H9 (cell line): ENCODE results near the gene PPP1R14C. TPM values are rescaled to one million over a fixed set of nuclear protein-coding genes. Genes with fewer than 3 reads are reported as not detected.

ENCODE experiments used
- DNase-seq: peaks from one replicate; pipeline ENCODE4 v3.0.0-alpha.2; 2017
- H2AFZ ChIP-seq: one replicate; pipeline ENCODE4 v1.6.1; 2013; ENCODE audit warnings: mild to moderate bottlenecking, low read length, control low read depth, moderate library complexity
- H2AK5ac ChIP-seq: 2 replicates; pipeline ENCODE4 v1.6.1; 2013; ENCODE audit warnings: low read length, control low read depth, mixed read lengths; ENCODE audit not compliant: insufficient read length
- H2BK120ac ChIP-seq: one replicate; pipeline ENCODE4 v1.6.1; 2013; ENCODE audit warnings: low read depth, mild to moderate bottlenecking, low read length, control low read depth, inconsistent platforms; ENCODE audit not compliant: poor library complexity, severe bottlenecking
- H2BK12ac ChIP-seq: 2 replicates; pipeline ENCODE4 v1.6.1; 2013; ENCODE audit warnings: low read length, control low read depth, mixed read lengths, low read depth; ENCODE audit not compliant: insufficient read length
- H2BK15ac ChIP-seq: 2 replicates; pipeline ENCODE4 v1.6.1; 2013; ENCODE audit warnings: low read depth, low read length, control low read depth
- H2BK20ac ChIP-seq: one replicate; pipeline ENCODE4 v1.6.1; 2013; ENCODE audit warnings: low read depth, mild to moderate bottlenecking, low read length, control low read depth, inconsistent platforms; ENCODE audit not compliant: poor library complexity, severe bottlenecking
- H2BK5ac ChIP-seq: 2 replicates; pipeline ENCODE4 v1.6.1; 2013; ENCODE audit warnings: low read length, control low read depth, mixed read lengths; ENCODE audit not compliant: insufficient read length
- H3K14ac ChIP-seq: 2 replicates; pipeline ENCODE4 v1.6.1; 2013; ENCODE audit warnings: low read length, control low read depth; ENCODE audit not compliant: insufficient read depth
- H3K18ac ChIP-seq: 2 replicates; pipeline ENCODE4 v1.6.1; 2013; ENCODE audit warnings: low read depth, mild to moderate bottlenecking, mixed read lengths, low read length, control low read depth; ENCODE audit not compliant: insufficient read length
- H3K23ac ChIP-seq: 2 replicates; pipeline ENCODE4 v1.6.1; 2013; ENCODE audit warnings: low read length, control low read depth, mixed read lengths, low read depth; ENCODE audit not compliant: insufficient read length
- H3K23me2 ChIP-seq: 2 replicates; pipeline ENCODE4 v1.6.1; 2013; ENCODE audit warnings: low read depth, mild to moderate bottlenecking, mixed read lengths, low read length, control low read depth; ENCODE audit not compliant: insufficient read length, poor library complexity, severe bottlenecking
- H3K27ac ChIP-seq: 2 replicates; pipeline ENCODE4 v1.5.1; 2013; ENCODE audit warnings: low read length, control low read depth, mixed read lengths, low read depth; ENCODE audit not compliant: insufficient read length
- H3K27me3 ChIP-seq: 2 replicates; pipeline ENCODE4 v1.6.1; 2013; ENCODE audit warnings: low read length, control low read depth, inconsistent platforms; ENCODE audit not compliant: insufficient read depth
- H3K4ac ChIP-seq: 2 replicates; pipeline ENCODE4 v1.6.1; 2013; ENCODE audit warnings: low read depth, mild to moderate bottlenecking, control low read depth, inconsistent platforms, low read length, moderate library complexity
- H3K4me1 ChIP-seq: 2 replicates; pipeline ENCODE4 v1.6.1; 2013; ENCODE audit warnings: low read length, control low read depth, inconsistent platforms; ENCODE audit not compliant: insufficient read depth
- H3K4me2 ChIP-seq: 2 replicates; pipeline ENCODE4 v1.6.1; 2013; ENCODE audit warnings: low read length, control low read depth, mixed read lengths; ENCODE audit not compliant: insufficient read length, insufficient read depth
- H3K56ac ChIP-seq: 2 replicates; pipeline ENCODE4 v1.6.1; 2013; ENCODE audit warnings: low read depth, mild to moderate bottlenecking, mixed read lengths, low read length, control low read depth; ENCODE audit not compliant: insufficient read length
- H3K79me1 ChIP-seq: 2 replicates; pipeline ENCODE4 v1.6.1; 2013; ENCODE audit warnings: low read depth, mild to moderate bottlenecking, moderate library complexity, low read length, control low read depth, inconsistent platforms; ENCODE audit not compliant: insufficient read depth, poor library complexity, severe bottlenecking
- H3K79me2 ChIP-seq: 2 replicates; pipeline ENCODE4 v1.6.1; 2013; ENCODE audit warnings: low read length, control low read depth, inconsistent platforms; ENCODE audit not compliant: insufficient read depth
- H3K9ac ChIP-seq: 2 replicates; pipeline ENCODE4 v1.6.1; 2013; ENCODE audit warnings: low read length, control low read depth, mixed read lengths; ENCODE audit not compliant: insufficient read length; ENCODE audit errors: extremely low read depth
- H3K9me3 ChIP-seq: one replicate; pipeline ENCODE4 v1.6.1; 2013; ENCODE audit warnings: low read depth, low read length, inconsistent platforms; ENCODE audit not compliant: control insufficient read depth
- H3T11ph ChIP-seq: one replicate; pipeline ENCODE4 v1.6.1; 2013; ENCODE audit warnings: mild to moderate bottlenecking, low read length, control low read depth, inconsistent platforms
- H4K20me1 ChIP-seq: one replicate; pipeline ENCODE4 v1.6.1; 2013; ENCODE audit not compliant: control insufficient read depth, insufficient read length, insufficient read depth
- H4K5ac ChIP-seq: 2 replicates; pipeline ENCODE4 v1.6.1; 2013; ENCODE audit warnings: low read depth, mild to moderate bottlenecking, mixed read lengths, low read length, control low read depth; ENCODE audit not compliant: insufficient read length
- H4K8ac ChIP-seq: replicated peaks from 2 replicates; pipeline ENCODE4 v1.6.1; 2013; ENCODE audit warnings: low read length, control low read depth, mixed read lengths, low read depth; ENCODE audit not compliant: insufficient read length
- H4K91ac ChIP-seq: 2 replicates; pipeline ENCODE4 v1.6.1; 2013; ENCODE audit warnings: low read depth, mild to moderate bottlenecking, moderate library complexity, mixed read lengths, low read length, control low read depth; ENCODE audit not compliant: insufficient read length
- H3K27ac Mint-ChIP-seq, 3 experiments: 2 replicates in 2 of 3; 3 replicates in 1 of 3; pipeline ENCODE4 v1.8.0; 2020 to 2021; ENCODE audit warnings: mixed read lengths in 3 of 3, mild to moderate bottlenecking in 1 of 3, moderate library complexity in 1 of 3
- H3K27me3 Mint-ChIP-seq: 2 replicates; pipeline ENCODE4 v1.8.0; 2021; ENCODE audit warnings: low read depth, mild to moderate bottlenecking, moderate library complexity, mixed read lengths
- H3K36me3 Mint-ChIP-seq, 3 experiments: 2 replicates in 2 of 3; 3 replicates in 1 of 3; pipeline ENCODE4 v1.8.0; 2020 to 2021; ENCODE audit warnings: low read depth in 3 of 3, mixed read lengths in 3 of 3; ENCODE audit not compliant: insufficient read depth in 1 of 3
- H3K4me1 Mint-ChIP-seq, 2 experiments: 2 replicates each; pipeline ENCODE4 v1.8.0; 2020; ENCODE audit warnings: mixed read lengths in 2 of 2
- H3K4me3 Mint-ChIP-seq, 2 experiments: 2 replicates in 1 of 2; 3 replicates in 1 of 2; pipeline ENCODE4 v1.8.0; 2020 to 2021; ENCODE audit warnings: mild to moderate bottlenecking in 2 of 2, mixed read lengths in 2 of 2, moderate library complexity in 1 of 2
- H3K9me3 Mint-ChIP-seq, 2 experiments: 2 replicates in 1 of 2; 3 replicates in 1 of 2; pipeline ENCODE4 v1.8.0; 2020; ENCODE audit warnings: mild to moderate bottlenecking in 2 of 2, mixed read lengths in 2 of 2, moderate library complexity in 1 of 2
- total RNA-seq: library from RNA; stranded (reverse); gene quantifications from 2 replicates; pipeline ENCODE4 v1.2.1, GENCODE V29; 2021
- TF ChIP-seq, protein P1 (sequence below): fragments of 200-600 bp; sonication (generic); conservative IDR thresholded peaks from 3 replicates; pipeline ENCODE4 v1.8.0; 2021; ENCODE audit warnings: antibody characterized with exemption, mild to moderate bottlenecking

PPP1R14C gene
- total RNA-seq, 1 experiment from 2014 or later: 0.37 TPM

- Histone ChIP-seq H3K23me2 (no peaks in the 10 kb centered on the region), H4K8ac (no peak overlapping the region), H3K79me2 (no peaks in the 10 kb centered on the region), H3K79me1 (no peaks in the 10 kb centered on the region), H2AFZ (no peak overlapping the region), H2BK12ac (no peak overlapping the region), H3K18ac (no peak overlapping the region), H4K5ac (no peak overlapping the region), H3K4me1 (no peaks in the 10 kb centered on the region; the same call in 1 of the 2 replicates), H3K9me3 (no peaks in the 10 kb centered on the region), H3K27ac (no peak overlapping the region), H4K20me1 (no peaks in the 10 kb centered on the region), H3K4me2 (no peak overlapping the region), H2BK120ac (no peak overlapping the region), H2BK5ac (no peak overlapping the region), H3K56ac (no peak overlapping the region), H3K9ac (no peak overlapping the region), H3K14ac (no peak overlapping the region), H3T11ph (no peak overlapping the region), H3K23ac (no peak overlapping the region), H4K91ac (no peak overlapping the region), H2AK5ac (no peak overlapping the region), H2BK20ac (no peak overlapping the region), H3K4ac (no peak overlapping the region), H2BK15ac (no peak overlapping the region), H3K27me3 (no peaks in the 10 kb centered on the region)
- no peak overlapping the region for H3K4me3 Mint-ChIP-seq
- no peaks in the 10 kb centered on the region for H3K27me3 Mint-ChIP-seq
- TF ChIP-seq, protein P1, sequence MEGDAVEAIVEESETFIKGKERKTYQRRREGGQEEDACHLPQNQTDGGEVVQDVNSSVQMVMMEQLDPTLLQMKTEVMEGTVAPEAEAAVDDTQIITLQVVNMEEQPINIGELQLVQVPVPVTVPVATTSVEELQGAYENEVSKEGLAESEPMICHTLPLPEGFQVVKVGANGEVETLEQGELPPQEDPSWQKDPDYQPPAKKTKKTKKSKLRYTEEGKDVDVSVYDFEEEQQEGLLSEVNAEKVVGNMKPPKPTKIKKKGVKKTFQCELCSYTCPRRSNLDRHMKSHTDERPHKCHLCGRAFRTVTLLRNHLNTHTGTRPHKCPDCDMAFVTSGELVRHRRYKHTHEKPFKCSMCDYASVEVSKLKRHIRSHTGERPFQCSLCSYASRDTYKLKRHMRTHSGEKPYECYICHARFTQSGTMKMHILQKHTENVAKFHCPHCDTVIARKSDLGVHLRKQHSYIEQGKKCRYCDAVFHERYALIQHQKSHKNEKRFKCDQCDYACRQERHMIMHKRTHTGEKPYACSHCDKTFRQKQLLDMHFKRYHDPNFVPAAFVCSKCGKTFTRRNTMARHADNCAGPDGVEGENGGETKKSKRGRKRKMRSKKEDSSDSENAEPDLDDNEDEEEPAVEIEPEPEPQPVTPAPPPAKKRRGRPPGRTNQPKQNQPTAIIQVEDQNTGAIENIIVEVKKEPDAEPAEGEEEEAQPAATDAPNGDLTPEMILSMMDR: no peak
- DNase-seq: no peak
- H3K27ac Mint-ChIP-seq: no peak overlapping the region
- no peaks in the 10 kb centered on the region for H3K4me1 Mint-ChIP-seq
- no peaks in the 10 kb centered on the region; a peak in 2 of 7 replicates for H3K36me3 Mint-ChIP-seq
- no peaks in the 10 kb centered on the region; a peak in 1 of 5 replicates for H3K9me3 Mint-ChIP-seq
Measured at GRCh38 chr6:150165020-150165702, 22.3 kb downstream of the PPP1R14C start.
